ES-I3 (cell line): ENCODE data around the gene SLX1A.
"Not testable (repeated sequence)": the region's sequence is repeated elsewhere in the genome, so short reads cannot be mapped to it uniquely, and the experiment has no call there.

Experiments used
- H3K36me3 ChIP-seq: 2 replicates; pipeline ENCODE4 v1.6.1; 2013; ENCODE audit warnings: mild to moderate bottlenecking, low read length, control low read depth, moderate library complexity; ENCODE audit not compliant: insufficient read depth
- H3K4me1 ChIP-seq: 2 replicates; pipeline ENCODE4 v1.6.1; 2013; ENCODE audit warnings: mild to moderate bottlenecking, control low read depth, low read length; ENCODE audit not compliant: insufficient read depth
- H3K9ac ChIP-seq: 2 replicates; pipeline ENCODE4 v1.6.1; 2013; ENCODE audit warnings: low read depth, mild to moderate bottlenecking, low read length, moderate library complexity
- H3K9me3 ChIP-seq: 2 replicates; pipeline ENCODE4 v1.6.1; 2013; ENCODE audit warnings: mild to moderate bottlenecking, low read length, moderate library complexity; ENCODE audit not compliant: control insufficient read depth, insufficient read depth

SLX1A gene

DNA sequence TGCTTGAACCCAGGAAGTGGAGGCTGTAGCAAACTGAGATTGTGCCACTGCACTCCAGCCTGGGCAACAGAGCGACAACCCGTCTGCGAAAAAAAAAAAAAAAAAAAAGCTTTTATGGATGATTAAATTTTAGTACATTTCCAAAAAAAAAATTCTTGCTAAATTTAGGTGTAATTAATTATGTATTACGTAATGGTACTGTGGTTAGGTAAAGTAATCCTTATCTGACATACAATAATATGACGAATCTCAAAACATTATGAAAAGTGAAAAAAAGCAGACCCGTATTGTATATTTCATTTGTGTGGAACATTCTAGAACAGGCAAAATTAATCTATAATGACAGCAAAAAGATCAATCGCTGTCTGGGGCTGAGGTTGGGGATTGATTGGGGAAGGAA is 20.6 kb upstream of the SLX1A start:
- Histone ChIP-seq H3K9me3 (no peaks in the 10 kb centered on the region), H3K4me1 (no peaks in the 10 kb centered on the region), H3K9ac (no peak overlapping the region), H3K36me3 (no peaks in the 10 kb centered on the region)

DNA sequence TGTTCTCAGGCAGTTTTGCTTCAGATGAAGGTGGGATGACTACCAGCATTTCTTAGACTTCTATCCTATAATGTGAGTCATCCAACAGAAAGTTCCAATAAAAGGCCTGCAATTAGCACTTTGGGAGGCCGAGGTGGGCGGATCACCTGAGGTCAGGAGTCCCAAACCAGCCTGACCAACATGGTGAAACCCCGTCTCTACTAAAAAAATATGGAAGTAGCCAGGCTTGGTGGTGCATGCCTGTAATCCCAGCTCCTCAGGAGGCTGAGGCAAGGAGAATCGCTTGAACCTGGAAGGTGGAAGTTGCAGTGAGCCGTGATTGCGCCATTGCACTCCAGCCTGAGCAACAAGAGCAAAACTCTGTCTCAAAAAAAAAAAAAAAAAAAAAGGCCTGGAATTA is 16.8 kb upstream of the SLX1A start:
- H3K36me3 ChIP-seq, H3K9ac ChIP-seq, H3K4me1 ChIP-seq, H3K9me3 ChIP-seq: not testable (repeated sequence)

DNA sequence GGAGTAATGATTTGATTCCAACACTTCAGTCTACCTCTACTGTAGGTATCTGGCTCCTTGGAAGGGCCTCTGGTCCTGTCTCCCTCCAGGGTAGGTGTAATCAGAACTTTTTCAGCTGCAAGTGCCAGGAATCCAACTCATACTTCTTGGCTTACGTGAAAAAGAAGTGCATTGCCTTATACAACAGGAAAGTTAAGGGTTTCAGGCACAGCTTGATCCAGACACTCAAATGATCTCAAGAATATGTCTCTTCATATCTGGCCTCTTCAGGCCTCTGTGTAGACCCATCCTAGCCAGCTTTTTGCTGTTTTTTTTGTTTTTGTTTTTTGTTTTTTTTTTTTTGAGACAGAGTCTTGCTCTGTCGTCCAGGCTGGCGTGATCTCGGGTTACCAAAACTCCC is 14.5 kb upstream of the SLX1A start:
- no peaks in the 10 kb centered on the region for H3K36me3 ChIP-seq
- H3K9me3 ChIP-seq, result no peaks in the 10 kb centered on the region
- no peak overlapping the region for H3K9ac ChIP-seq
- peaks cover 3% of the 10 kb centered on the region; the same call in 1 of the 2 replicates for H3K4me1 ChIP-seq

DNA sequence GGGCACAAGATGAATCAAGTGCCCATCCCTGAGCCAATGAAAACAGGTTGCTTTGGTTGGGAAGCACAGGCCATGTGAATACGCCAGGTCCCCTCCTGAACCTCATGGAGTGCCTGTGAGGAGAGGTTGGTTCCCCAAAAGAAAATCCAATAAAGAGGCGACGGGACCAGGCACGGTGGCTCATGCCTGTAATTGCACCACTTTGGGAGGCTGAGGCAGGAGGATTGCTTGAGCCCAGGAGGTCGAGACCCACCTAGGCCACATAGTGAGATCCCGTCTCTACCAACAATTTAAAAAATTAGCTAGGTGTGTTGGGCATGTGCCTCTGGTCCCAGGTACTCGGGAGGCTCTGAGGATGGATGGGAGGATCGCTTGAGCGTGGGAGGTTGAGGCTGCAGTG is 13.7 kb upstream of the SLX1A start:
- Histone ChIP-seq H3K9ac (no peak overlapping the region), H3K4me1 (peaks cover 7% of the 10 kb centered on the region; the same call in 1 of the 2 replicates), H3K9me3 (no peaks in the 10 kb centered on the region), H3K36me3 (no peaks in the 10 kb centered on the region)

DNA sequence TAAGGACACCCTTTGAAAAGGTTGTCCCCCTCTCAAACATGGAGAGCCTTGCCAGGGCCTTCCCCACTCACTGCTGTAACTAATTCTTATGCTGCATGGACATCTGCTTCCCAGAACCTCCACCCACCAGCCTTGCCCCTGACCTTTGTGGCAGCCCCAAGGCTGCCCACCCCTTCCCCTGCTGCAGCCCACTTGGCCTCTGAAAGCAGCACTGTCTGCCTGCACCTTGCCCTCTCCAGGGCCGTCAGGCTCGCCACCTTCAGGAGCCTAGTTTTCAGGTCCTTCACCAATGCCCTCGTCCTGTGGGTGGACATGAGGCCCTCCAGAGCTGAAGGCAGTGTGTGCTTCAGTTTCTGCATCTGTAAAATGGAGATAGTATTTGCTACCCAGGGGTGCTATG is 12.9 kb upstream of the SLX1A start:
- no peaks in the 10 kb centered on the region for H3K9me3 ChIP-seq
- no peak overlapping the region for H3K9ac ChIP-seq
- no peaks in the 10 kb centered on the region for H3K36me3 ChIP-seq

DNA sequence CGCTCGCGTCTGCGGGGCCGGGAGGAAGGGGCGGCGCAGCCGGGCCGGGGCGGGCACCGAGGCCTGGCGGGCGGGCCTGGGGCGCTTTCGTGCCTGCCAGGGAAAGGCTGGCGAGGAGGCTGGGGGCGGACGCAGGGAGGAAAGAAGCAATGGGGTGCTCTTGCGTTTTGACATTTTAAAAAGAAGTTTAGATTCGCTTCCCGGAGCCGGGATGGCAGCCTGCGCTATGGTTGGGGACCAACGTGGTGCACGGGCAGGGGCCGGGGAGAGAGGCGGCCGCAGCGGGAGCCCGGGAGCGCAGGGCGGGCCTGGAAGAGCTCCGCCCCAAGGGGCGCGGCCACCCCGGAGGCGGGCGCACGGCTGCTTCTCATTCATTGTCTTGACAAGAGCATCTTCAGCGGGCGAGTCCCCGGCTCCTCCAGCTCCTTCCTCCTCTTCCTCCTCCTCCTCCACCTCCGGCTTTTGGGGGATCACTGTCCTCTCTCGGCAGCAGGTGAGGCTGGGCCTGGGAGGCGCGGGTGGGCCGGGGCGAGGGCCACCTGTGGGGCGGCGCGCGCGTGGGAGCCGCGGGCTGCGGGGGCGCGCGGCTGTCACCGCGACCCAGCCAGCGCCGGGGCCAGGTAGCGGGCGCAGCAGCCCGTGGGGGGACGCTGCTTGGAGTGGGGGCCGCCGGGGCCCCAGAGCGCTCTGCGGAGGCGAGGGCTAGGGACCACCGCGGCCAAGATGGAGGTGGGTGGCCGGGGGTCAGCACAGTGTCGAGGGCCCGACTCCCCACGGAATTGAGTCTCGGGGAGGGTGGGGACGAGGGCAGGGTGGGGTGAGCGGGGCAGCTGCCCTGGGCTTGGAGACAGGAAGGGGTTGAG is 10.2 kb upstream of the SLX1A start, which contains the start of gene CORO1A:
Gene CORO1A (plus strand): TSS at position 370 of the 863 bp plus-strand sequence. CDS start 1,608 bp downstream, outside the sequence.
- peak within 1 kb of the TSS; percentile 60 for H3K9ac ChIP-seq
- H3K36me3 ChIP-seq, result no peaks in the 10 kb centered on the region
- H3K9me3 ChIP-seq, result no peaks in the 10 kb centered on the region
- H3K4me1 ChIP-seq, result peaks cover 10% of the 10 kb centered on the region; the same call in 1 of the 2 replicates

More for the DNA sequence above, 12.9 kb upstream of the SLX1A start:
- peaks cover 10% of the 10 kb centered on the region; the same call in 1 of the 2 replicates for H3K4me1 ChIP-seq

DNA sequence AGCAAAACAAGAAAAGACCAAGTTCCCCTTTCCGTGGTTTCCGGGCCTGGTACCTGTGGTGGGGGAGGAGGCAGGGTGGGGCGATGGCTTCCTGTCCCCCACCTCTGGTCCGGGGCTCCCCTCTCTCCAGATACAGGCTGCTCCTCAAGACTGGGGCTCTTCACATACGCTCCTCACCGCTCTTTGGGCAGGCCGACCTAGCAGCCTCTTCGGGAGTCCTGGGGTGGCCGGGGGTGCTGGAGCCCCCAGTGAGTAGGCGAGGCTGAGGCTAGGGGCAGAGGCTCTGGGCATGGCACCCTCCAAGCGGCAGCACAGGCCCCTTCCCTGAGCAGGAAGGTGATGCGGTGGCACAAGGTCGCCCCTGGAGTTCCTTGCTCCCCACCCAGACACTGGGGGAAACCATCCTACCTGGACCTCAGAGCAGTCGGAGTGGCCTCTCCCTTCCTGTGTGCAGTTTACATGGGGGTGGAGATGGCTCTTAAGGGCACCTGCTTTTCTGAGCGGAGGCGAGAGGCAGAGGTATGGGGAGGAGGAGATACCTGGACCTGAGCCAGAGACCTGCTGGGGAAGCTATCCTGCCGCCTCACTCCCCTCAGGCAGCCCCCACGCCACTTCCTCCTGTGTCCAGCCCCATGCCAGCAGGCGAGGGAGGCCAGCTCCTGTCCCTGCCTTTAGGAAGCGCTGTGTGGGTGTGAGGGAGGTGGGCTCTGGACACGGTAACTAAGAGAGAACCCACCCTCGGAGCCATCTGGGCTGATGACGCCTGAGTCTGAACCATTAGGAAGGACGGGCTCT is 9.4 kb upstream of the SLX1A start:
- Histone ChIP-seq H3K4me1 (peaks cover 10% of the 10 kb centered on the region; the same call in 1 of the 2 replicates), H3K36me3 (no peaks in the 10 kb centered on the region), H3K9me3 (no peaks in the 10 kb centered on the region), H3K9ac (peak overlapping the region; percentile 60; the same call in 1 of the 2 replicates)

DNA sequence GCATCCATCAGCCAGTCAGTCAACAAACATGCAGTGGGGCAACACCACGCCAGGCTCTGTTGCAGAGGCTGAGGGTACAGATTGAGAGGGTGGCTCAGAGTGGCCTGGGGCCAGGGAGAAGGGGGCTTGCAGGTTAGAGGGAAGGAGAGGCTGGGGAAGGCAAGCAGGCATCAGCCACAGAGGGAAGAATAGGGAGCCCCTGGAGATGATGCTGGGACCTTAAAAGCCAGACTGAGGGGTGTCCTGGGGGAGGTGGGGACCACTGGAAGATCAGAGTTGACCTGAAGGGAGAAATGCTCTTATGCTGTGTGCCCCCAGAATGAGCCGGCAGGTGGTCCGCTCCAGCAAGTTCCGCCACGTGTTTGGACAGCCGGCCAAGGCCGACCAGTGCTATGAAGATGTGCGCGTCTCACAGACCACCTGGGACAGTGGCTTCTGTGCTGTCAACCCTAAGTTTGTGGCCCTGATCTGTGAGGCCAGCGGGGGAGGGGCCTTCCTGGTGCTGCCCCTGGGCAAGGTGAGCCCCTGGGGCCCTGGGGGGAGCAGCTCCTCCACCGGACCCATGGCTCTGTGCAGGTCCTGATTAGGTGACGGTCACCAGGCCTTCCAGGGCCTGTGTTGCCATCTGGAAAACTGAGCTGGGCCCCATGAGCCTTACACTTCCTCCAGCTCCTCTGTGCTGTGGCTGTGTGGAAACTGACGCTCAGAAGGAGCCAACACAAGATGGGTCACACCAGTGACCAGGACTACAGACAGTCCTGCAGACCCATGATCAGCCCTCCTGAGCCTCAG is 8.6 kb upstream of the SLX1A start:
- Histone ChIP-seq H3K9ac (no peak overlapping the region), H3K4me1 (peaks cover 10% of the 10 kb centered on the region; the same call in 1 of the 2 replicates), H3K36me3 (no peaks in the 10 kb centered on the region), H3K9me3 (no peaks in the 10 kb centered on the region)

DNA sequence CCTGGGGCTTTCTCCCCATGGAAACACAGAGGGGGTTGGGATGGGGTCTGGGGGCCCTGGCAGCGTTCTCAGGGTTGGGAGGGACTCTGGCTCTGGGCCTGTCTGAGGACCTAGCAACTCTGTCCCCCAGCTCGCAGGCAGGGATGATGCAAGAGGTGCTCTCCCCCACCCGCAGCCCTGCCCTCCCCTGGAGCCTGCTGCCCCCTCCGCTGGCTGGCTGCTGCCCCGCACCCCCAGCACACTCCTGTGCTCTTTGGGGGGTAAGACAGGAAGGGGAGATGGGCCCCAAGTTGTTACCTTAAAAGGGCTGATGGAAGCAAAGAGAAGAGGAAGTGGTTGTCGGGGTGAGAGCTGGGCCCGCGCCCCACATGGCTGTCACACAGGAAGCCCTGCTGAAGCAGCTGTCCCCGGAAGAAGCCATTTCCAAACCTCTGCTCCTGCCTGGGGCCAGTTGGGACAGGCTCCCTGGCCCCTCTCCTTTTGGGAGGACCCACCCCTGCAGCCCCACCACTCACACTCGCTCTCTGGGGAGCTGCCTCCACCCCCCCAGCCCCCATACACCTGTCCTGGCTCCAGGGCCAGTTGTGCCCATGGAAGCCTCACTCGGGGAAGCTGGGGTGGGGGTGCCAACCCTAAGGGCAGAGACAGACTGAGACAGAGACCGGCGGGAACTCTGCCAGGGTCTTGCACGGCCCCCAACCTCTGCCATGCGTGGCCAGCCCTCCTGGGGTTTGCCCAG is 7.8 kb upstream of the SLX1A start:
- Histone ChIP-seq H3K9me3 (no peaks in the 10 kb centered on the region), H3K9ac (no peak overlapping the region), H3K4me1 (peaks cover 10% of the 10 kb centered on the region; the same call in 1 of the 2 replicates), H3K36me3 (no peaks in the 10 kb centered on the region)

DNA sequence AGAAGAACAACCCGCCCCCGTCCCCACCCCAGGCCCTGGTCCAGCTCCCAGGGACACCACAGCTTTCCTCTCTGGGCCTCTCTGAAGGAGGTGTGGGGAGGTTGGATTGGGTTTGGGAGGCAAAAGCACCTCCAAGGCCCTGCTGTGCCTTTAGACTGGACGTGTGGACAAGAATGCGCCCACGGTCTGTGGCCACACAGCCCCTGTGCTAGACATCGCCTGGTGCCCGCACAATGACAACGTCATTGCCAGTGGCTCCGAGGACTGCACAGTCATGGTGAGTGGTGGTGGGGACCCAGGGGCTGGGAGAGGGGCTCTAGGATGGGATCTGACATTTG is 7.3 kb upstream of the SLX1A start:
- peaks cover 10% of the 10 kb centered on the region; the same call in 1 of the 2 replicates for H3K4me1 ChIP-seq
- no peaks in the 10 kb centered on the region for H3K36me3 ChIP-seq
- H3K9ac ChIP-seq, result no peak overlapping the region
- H3K9me3 ChIP-seq, result no peaks in the 10 kb centered on the region

DNA sequence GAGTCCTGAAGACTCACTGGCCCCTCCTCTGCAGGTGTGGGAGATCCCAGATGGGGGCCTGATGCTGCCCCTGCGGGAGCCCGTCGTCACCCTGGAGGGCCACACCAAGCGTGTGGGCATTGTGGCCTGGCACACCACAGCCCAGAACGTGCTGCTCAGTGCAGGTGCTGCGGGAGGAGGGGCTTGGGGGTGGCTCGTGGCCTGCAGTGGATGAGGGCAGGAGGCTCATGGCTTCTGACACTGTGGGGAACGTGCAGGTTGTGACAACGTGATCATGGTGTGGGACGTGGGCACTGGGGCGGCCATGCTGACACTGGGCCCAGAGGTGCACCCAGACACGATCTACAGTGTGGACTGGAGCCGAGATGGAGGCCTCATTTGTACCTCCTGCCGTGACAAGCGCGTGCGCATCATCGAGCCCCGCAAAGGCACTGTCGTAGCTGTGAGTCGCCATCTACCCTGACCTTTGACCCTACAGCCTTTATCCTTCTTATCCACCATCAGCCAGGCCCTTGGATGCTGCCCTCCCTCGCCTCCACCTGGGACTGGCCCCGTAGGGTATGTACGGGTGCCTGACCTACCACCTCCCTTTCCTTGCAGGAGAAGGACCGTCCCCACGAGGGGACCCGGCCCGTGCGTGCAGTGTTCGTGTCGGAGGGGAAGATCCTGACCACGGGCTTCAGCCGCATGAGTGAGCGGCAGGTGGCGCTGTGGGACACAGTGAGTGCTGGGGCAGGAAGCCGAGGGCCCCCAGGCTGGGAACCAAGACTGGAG is 6.7 kb upstream of the SLX1A start:
- Histone ChIP-seq H3K36me3 (no peaks in the 10 kb centered on the region), H3K4me1 (peaks cover 10% of the 10 kb centered on the region; the same call in 1 of the 2 replicates), H3K9me3 (no peaks in the 10 kb centered on the region), H3K9ac (no peak overlapping the region)

DNA sequence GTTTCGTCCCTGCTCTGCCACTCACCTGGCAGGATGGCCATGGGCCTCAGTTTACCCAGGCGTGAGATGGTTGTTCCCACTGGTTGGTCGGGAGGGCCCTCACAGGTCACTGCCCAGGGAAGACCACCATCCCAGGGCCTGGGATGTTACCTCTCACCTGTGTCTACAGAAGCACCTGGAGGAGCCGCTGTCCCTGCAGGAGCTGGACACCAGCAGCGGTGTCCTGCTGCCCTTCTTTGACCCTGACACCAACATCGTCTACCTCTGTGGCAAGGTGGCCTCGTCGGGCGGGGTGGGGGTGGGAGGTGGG is 6.2 kb upstream of the SLX1A start:
- Histone ChIP-seq H3K36me3 (no peaks in the 10 kb centered on the region), H3K4me1 (peaks cover 10% of the 10 kb centered on the region; the same call in 1 of the 2 replicates), H3K9ac (no peak overlapping the region), H3K9me3 (no peaks in the 10 kb centered on the region)

DNA sequence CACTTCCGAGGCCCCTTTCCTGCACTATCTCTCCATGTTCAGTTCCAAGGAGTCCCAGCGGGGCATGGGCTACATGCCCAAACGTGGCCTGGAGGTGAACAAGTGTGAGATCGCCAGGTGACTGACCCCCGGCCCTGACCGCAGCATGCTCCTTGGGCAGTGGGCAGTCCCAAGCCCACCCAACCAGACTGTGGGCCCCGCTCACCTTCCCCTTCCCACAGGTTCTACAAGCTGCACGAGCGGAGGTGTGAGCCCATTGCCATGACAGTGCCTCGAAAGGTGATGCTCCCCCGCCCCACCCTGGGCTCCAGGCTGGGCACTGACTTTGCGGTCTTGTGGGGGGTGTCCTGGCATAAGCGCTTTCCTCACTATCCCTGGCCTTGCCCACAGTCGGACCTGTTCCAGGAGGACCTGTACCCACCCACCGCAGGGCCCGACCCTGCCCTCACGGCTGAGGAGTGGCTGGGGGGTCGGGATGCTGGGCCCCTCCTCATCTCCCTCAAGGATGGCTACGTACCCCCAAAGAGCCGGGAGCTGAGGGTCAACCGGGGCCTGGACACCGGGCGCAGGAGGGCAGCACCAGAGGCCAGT is 5.6 kb upstream of the SLX1A start:
- H3K9ac ChIP-seq, result no peak overlapping the region
- H3K9me3 ChIP-seq, result no peaks in the 10 kb centered on the region
- no peaks in the 10 kb centered on the region for H3K36me3 ChIP-seq
- peaks cover 10% of the 10 kb centered on the region; the same call in 1 of the 2 replicates for H3K4me1 ChIP-seq
